Activated CD4-positive, alpha-beta T cell treated with anti-CD3 and anti-CD28 coated beads, Interleukin-2, amount 50 U/mL, for 1 hour (primary cell): Measurements from ENCODE around the gene INSR.
A peak's percentile ranks its signal among the peaks of the same experiment; 100 is the strongest.
"Not testable (repeated sequence)": the region's sequence is repeated elsewhere in the genome, so short reads cannot be mapped to it uniquely, and the experiment has no call there.

ENCODE experiments used
- DNase-seq: peaks from one replicate; pipeline ENCODE4 v3.0.0-alpha.2; 2020

INSR gene

GRCh38 chr19:7072541-7072940 is 221.7 kb downstream of the INSR start:
- DNase-seq: no peak

DNA sequence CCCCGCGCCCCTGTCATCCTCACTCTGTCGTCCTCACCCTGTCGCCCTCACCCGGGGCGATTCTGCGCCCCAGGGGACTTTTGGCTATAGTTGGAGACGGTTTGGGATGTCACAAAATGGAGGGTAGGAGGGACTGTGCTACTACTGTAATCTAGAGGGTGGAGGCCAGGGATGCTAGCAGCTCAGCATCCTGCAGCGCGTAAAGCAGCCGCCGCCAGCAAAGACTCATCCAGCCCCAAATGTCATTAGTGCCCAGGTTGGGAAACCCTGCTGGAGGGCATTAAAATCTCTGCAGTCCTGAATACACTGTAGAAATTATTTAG is 224.3 kb downstream of the INSR start:
- DNase-seq: no peak

DNA sequence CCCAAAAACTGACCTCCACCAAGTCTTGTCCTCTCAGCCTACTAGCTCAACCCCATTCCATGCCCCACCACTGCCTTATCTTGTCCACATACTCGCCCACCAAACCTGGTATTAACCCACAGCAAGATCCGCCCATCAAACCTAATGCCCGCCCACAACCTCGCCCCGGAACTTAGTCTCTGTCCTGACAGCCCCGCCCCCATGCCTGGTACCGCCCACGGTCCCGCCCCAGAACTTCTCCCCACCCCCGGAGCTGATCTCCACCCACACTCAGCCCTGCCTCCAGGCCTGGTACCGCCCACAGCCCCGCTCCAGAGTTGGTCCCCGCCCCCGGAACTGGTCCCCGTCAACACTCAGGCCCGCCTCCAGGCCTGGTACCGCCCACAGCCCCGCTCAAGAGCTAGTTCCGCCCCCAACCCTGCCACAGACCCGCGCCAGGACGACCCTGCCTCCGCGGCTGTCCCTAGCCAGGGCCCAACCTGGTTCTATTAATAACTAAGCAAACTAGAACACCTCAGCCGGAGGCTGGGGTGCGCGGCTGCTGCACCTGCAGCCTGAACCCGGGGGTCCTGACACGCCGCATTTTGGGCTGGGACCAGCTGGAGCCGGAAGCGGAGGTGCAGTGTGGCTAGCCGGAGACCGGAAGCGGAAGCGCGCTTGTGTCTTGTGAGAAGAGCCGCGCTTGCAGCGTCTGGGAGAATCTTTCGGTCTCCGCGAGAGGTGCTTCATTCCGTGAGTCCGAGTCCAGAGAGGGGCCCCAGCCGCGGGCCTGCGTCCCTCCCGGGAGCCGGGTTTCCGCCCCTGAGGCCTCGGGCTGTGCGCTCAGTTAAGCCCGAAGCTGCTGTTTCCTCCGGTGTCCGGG is 224.9 kb downstream of the INSR start, which contains the start of gene ZNF557:
Gene ZNF557 (plus strand): TSS at position 662 of the 862 bp plus-strand sequence. CDS start 5,372 bp downstream, outside the sequence.
- DNase-seq: peak; percentile 99

DNA sequence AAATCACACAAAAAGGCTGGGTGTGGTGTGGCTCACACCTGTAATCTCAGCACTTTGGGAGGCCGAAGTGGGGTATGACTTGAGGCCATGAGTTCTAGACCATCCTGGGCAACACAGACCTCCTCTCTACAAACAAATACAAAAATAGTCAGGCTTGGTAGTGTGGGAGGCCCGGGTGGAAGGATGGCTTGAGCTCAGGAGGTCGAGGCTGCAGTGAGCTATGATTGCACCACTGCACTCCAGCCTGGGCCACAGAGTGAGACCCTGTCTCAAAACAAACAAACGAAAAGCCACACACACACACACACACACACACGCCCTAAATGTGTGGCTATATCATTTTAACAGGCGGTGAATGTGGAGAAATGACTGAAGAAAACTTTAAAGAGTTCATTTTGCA is 225.6 kb downstream of the INSR start:
- no peak for DNase-seq

GRCh38 chr19:7067716-7068115 is 226.5 kb downstream of the INSR start:
- DNase-seq: no peak

- DNase-seq: not testable (repeated sequence)
Observed at GRCh38 chr19:7067122-7067521, 227.1 kb downstream of the INSR start.

GRCh38 chr19:7063764-7064418 is 230.3 kb downstream of the INSR start:
- no peak for DNase-seq

DNA sequence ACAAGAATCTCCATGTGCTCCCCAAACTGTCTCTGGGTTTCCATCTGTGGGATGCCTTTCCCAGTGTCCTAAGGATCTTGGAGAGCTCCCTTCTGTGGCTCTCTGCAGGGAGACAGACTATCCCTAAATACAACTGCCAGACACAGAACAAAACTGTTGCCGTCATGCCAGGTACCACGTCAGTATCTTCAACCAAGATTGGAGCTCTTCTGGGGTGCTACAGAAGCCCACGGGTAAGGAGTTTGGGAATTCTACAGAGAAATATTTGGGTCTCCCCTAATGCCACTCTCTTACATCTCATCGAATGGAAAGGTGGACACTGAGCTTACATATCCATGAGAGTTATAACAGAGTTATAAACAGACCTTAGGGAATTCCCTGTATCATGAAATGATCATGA is 230.9 kb downstream of the INSR start:
- DNase-seq: no peak
